ENCODE data around the gene TAF11.

Gene TAF11

DNA sequence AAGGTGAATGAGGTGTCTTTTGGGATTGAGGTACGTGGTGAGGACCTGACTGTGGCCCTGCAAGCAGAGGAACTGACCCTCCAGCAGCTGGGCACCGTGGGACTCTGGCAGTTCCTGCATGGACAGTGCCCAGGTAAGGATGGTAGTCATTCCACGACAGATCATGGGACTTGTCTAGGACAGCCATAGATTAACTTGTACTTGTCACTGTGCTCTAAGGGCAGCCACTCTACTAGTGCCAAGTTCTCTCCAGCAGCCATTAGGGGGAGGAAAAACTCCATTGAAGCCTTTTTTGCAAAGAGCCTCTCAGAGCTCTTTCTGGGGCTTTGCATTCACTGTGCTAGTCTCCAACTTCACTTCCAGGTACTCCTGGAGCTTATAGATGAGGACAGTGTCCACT lies 20.4 kb downstream of the TAF11 start:
- H3K4me3 ChIP-seq (ENCODE audit: low read depth, low read length) = no peak overlapping the region
- no peak for DNase-seq (ENCODE audit: low read depth)
- TF ChIP-seq, protein P1, sequence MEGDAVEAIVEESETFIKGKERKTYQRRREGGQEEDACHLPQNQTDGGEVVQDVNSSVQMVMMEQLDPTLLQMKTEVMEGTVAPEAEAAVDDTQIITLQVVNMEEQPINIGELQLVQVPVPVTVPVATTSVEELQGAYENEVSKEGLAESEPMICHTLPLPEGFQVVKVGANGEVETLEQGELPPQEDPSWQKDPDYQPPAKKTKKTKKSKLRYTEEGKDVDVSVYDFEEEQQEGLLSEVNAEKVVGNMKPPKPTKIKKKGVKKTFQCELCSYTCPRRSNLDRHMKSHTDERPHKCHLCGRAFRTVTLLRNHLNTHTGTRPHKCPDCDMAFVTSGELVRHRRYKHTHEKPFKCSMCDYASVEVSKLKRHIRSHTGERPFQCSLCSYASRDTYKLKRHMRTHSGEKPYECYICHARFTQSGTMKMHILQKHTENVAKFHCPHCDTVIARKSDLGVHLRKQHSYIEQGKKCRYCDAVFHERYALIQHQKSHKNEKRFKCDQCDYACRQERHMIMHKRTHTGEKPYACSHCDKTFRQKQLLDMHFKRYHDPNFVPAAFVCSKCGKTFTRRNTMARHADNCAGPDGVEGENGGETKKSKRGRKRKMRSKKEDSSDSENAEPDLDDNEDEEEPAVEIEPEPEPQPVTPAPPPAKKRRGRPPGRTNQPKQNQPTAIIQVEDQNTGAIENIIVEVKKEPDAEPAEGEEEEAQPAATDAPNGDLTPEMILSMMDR (IDR thresholded peaks at IDR 0.05; ENCODE audit: insufficient read depth, low read depth, low read length, missing control alignments) = no peak

DNA sequence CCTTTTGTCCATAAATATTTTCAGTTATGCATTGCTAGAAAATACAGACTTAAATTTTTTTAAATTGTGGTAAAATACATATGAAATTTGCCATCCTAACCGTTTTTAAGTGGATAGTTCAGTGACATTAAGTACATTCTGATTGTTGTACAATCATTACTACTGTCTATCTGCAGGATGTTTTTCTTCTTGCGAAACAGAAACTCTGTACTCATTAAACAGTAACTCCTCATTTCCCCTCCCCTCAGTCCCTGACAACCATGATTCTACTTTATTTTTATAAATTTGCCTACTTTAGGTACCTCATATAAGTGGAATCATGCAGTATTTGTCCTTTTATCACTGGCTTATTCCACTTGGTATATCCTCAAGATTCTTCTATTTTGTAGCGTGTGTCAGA lies 21.3 kb downstream of the TAF11 start:
- TF ChIP-seq, protein P1 (IDR thresholded peaks at IDR 0.05; ENCODE audit: insufficient read depth, low read depth, low read length, missing control alignments) = no peak
- no peak for DNase-seq (ENCODE audit: low read depth)
- no peak overlapping the region for H3K4me3 ChIP-seq (ENCODE audit: low read depth, low read length)

DNA sequence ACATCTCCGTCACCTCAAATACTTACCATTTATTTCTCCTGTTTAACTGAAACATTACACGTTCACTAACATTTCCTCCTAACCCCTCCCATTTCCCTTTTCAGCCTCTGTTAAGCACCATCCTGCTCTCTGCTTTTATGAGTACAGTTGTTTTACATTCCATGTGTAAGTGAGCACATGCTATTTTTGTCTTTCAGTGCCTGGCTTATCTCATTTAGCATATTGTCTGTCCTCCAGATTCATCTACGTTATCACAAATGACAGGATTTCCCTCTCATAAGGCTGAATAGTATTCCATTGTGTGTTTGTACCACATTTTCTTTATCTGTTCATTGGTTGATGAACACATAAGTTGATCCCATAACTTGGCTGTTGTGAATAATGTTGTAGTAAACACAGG lies 22.7 kb downstream of the TAF11 start:
- no peak overlapping the region for H3K4me3 ChIP-seq (ENCODE audit: low read depth, low read length)
- no peak for DNase-seq (ENCODE audit: low read depth)

DNA sequence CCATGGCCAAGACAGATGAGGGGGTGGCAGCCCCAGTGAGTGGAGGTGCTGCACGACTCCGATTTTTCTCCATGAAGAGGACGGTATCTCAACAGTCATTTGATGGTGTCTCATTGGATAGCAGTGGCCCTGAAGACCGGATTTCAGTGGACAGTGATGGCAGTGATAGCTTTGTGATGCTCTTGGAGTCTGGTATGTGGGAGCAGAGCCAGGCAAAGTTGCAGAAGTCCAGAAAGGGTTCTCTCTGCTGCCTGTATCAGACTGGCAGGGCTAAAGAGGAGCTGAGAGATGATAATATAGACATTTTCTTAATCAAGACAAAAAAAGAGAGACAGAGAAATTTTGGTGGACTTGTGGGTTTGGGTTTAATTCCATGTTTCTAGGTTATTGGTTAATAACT lies 23.8 kb downstream of the TAF11 start:
- no peak for DNase-seq (ENCODE audit: low read depth)
- TF ChIP-seq, protein P1 (IDR thresholded peaks at IDR 0.05; ENCODE audit: insufficient read depth, low read depth, low read length, missing control alignments) = no peak
- no peak overlapping the region for H3K4me3 ChIP-seq (ENCODE audit: low read depth, low read length)

More for the DNA sequence above, 22.7 kb downstream of the TAF11 start:
- TF ChIP-seq, protein P1 (IDR thresholded peaks at IDR 0.05; ENCODE audit: insufficient read depth, low read depth, low read length, missing control alignments) = no peak

DNA sequence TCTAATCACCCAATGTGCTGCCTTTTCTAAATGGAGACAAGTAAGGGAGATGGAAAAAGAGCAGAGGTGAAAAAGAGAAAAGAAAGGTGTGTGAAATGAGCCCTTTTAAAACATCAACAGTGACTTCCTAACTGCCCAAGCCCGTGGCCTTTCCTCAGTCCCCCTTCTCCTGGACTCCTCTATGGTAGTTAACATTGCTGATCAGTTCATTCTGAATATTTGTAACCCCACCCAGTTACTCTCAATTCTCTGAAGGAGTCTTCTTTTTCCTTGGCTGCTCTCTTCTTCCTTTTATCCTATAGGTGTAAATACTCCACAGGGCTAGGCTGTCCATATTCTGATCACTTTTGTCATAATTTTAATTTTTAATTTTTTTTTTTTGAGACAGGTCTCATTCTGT lies 27.1 kb downstream of the TAF11 start:
- TF ChIP-seq, protein P1 (IDR thresholded peaks at IDR 0.05; ENCODE audit: insufficient read depth, low read depth, low read length, missing control alignments) = no peak
- no peak overlapping the region for H3K4me3 ChIP-seq (ENCODE audit: low read depth, low read length)
- DNase-seq (ENCODE audit: low read depth) = no peak

DNA sequence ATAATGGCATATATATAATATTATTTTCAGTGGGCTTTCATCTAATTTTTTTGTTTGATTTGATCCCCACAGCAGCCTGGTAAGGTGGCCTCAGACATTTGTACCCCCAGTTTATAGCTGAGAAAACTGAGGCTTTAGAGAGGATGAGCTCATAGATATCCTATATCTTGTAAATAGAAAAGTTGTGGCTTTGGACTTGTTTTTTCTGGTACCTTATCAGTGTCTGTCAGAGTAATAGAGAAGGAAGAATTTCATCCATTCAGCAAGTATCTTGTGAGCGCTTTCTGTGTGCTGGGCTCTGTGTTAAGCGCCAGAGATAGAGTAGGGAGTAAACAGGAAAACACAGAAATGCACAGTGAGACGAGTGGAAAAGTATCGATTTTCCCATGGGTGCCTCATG lies 27.9 kb downstream of the TAF11 start:
- TF ChIP-seq, protein P1 (IDR thresholded peaks at IDR 0.05; ENCODE audit: insufficient read depth, low read depth, low read length, missing control alignments) = no peak
- no peak for DNase-seq (ENCODE audit: low read depth)
- H3K4me3 ChIP-seq (ENCODE audit: low read depth, low read length) = no peak overlapping the region

DNA sequence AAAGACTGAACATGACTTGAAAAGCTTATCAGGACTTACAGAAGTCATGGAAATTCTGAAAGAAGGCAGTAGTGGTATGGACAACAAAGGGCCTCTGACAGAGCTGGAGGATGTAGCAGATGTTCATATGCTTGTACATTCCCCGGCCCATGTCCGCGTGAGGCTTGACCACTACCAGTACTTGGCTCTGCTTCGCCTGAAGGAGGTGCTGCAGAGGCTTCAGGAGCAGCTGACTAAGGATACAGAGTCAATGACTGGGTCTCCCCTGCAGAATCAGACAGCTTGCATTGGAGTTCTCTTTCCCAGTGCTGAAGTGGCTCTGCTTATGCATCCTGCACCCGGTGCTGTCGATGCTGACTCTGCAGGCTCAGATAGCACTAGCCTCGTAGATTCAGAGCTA lies 29.2 kb downstream of the TAF11 start:
- no peak overlapping the region for H3K4me3 ChIP-seq (ENCODE audit: low read depth, low read length)
- no peak for DNase-seq (ENCODE audit: low read depth)
- TF ChIP-seq, protein P1 (IDR thresholded peaks at IDR 0.05; ENCODE audit: insufficient read depth, low read depth, low read length, missing control alignments) = no peak
